GM12873 (cell line): ENCODE results near the gene CATSPERB.

Experiments
- CTCF ChIP-seq: IDR thresholded peaks from 2 replicates; pipeline ENCODE4 v1.5.1; 2012; ENCODE audit warnings: low read depth, mild to moderate bottlenecking, moderate library complexity, low read length, control low read depth; ENCODE audit not compliant: insufficient read depth; ENCODE audit errors: missing control alignments

Gene CATSPERB

GRCh38 chr14:91613459-91614112 lies 118.3 kb downstream of the CATSPERB start:
- no peak for TF ChIP-seq CTCF

- TF ChIP-seq CTCF = no peak
Measured at GRCh38 chr14:91611528-91611927, 120.4 kb downstream of the CATSPERB start.

- no peak for TF ChIP-seq CTCF
Measured at GRCh38 chr14:91609161-91609560, 122.7 kb downstream of the CATSPERB start.

- no peak for TF ChIP-seq CTCF
Measured at GRCh38 chr14:91607322-91608047, 124.4 kb downstream of the CATSPERB start.

GRCh38 chr14:91606851-91607250 lies 125.0 kb downstream of the CATSPERB start:
- TF ChIP-seq CTCF = no peak

- TF ChIP-seq CTCF = no peak
Measured at GRCh38 chr14:91599994-91600393, 131.9 kb downstream of the CATSPERB start.

GRCh38 chr14:91595736-91596135 lies 136.2 kb downstream of the CATSPERB start:
- no peak for TF ChIP-seq CTCF
